Spinal cord (tissue), 10 donors: ENCODE measurements around the gene SLC7A9. TPM values are rescaled to one million over a fixed set of nuclear protein-coding genes. Genes with fewer than 3 reads are reported as not detected.
A peak's percentile ranks its signal among the peaks of the same experiment; 100 is the strongest.
"Not testable (repeated sequence)": the region's sequence is repeated elsewhere in the genome, so short reads cannot be mapped to it uniquely, and the experiment has no call there.

Source experiments
- DNase-seq, 6 donors: peaks; one replicate each; pipeline versions ENCODE4 v3.0.0 to v3.0.0-alpha.2; 2013 to 2015; ENCODE audit warnings: low spot score in 6 of 6, low read depth in 4 of 6
- H3K27ac ChIP-seq: one replicate; pipeline ENCODE4 v1.5.1; 2013; ENCODE audit warnings: low read depth, low read length, control low read depth
- H3K27me3 ChIP-seq: one replicate; pipeline ENCODE4 v1.6.1; 2013; ENCODE audit warnings: low read length; ENCODE audit not compliant: control insufficient read depth, insufficient read depth
- H3K36me3 ChIP-seq: one replicate; pipeline ENCODE4 v1.6.1; 2013; ENCODE audit warnings: low read length; ENCODE audit not compliant: control insufficient read depth, insufficient read depth
- H3K4me1 ChIP-seq: one replicate; pipeline ENCODE4 v1.6.1; 2013; ENCODE audit warnings: low read length; ENCODE audit not compliant: control insufficient read depth, insufficient read depth
- H3K4me3 ChIP-seq: one replicate; pipeline ENCODE4 v1.5.1; 2013; ENCODE audit warnings: low read depth, low read length, control low read depth
- H3K9me3 ChIP-seq: one replicate; pipeline ENCODE4 v1.6.1; 2013; ENCODE audit warnings: low read length; ENCODE audit not compliant: control insufficient read depth, insufficient read depth
- WGBS: methylation state at CpG from one replicate; pipeline ENCODE4 v1.1.5; 2013; ENCODE audit warnings: missing lambda C conversion rate; ENCODE audit not compliant: insufficient coverage; 5-methylcytosine and 5-hydroxymethylcytosine counted together
- polyA plus RNA-seq, 2 donors: library from polyadenylated mRNA; unstranded; fragments of 120-200 nt; gene quantifications; one replicate each; pipeline ENCODE4 v1.2.1, GENCODE V29; 2013; ENCODE audit not compliant: insufficient read length in 2 of 2
- total RNA-seq, 2 donors: library from RNA; depleted of rRNA in 1 of 2; stranded (reverse); fragments of 120-200 nt in 1 of 2; fragments of >200 nt in 1 of 2; gene quantifications; one replicate each; pipeline versions ENCODE4 v1.2.3 to v1.2.4, GENCODE V29; 2013 to 2014
- donor health status: healthy.

SLC7A9 gene
- total and polyA plus RNA-seq, 4 donors, result 0.50 to 3.4 (median 1.5) TPM

DNA sequence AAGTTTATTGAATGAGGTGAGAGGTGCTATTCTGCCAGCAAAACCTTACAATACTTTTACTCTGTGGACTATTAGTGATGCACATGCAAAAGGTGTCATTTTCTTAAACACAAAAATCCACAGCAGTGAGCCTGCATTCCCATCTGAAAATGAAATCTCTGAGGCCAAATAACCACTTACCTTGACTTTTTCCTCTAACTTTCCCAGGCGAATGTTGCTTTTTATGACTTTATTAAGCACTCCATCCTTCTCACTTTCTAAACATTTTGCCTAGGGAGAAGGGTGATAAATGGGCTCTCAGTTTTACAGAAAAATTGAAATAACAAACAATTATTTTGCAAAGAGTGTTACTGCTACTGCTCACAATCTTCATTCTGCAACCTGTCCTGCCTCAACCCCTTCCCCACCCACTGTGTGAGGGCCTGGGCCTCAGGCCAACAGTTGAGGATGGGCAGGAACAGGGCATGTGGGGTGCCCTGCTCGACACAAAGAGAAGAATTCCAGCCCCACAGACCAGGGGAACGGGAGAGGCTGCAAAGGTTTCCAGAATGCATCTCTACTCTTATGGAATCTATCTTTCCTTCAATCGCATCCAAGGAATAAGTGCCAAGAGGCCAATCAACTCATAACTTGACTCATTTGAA, 18.1 kb upstream of the SLC7A9 start:
- peaks cover 2% of the 10 kb centered on the region for H3K9me3 ChIP-seq
- H3K36me3 ChIP-seq, result peaks cover 32% of the 10 kb centered on the region
- WGBS, result 20% methylated on average over 2 of the region's 4 CpGs
- H3K27ac ChIP-seq, result no peak overlapping the region
- no peak overlapping the region for H3K4me3 ChIP-seq
- H3K27me3 ChIP-seq, result no peaks in the 10 kb centered on the region
- no peak for DNase-seq
- H3K4me1 ChIP-seq, result no peaks in the 10 kb centered on the region

DNA sequence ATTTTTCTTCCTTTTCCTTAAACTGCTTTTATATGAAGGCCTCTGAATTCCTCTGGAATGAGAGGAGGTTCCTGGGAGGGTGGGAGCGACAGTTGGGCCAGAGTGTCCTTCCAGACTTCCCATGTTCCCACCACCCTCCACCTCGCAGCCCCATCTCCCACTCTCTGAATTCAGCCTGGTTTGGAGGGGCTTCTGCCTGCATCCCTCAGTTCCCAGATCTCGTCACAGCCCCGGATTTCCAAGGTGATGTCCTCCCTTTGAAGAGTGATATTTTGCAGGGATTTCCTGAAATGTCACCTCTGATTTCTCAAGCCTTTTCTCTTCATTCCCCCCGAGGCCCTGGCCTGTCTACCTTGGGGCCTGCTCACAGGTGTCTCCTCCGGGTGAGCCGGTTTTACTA, 16.7 kb upstream of the SLC7A9 start:
- H3K4me1 ChIP-seq, result no peaks in the 10 kb centered on the region
- H3K27me3 ChIP-seq, result no peaks in the 10 kb centered on the region
- no peak overlapping the region for H3K27ac ChIP-seq
- DNase-seq, result no peak
- no peaks in the 10 kb centered on the region for H3K9me3 ChIP-seq
- H3K36me3 ChIP-seq, result peaks cover 39% of the 10 kb centered on the region
- no peak overlapping the region for H3K4me3 ChIP-seq
- WGBS, result 83% methylated on average over 5 of the region's 7 CpGs

DNA sequence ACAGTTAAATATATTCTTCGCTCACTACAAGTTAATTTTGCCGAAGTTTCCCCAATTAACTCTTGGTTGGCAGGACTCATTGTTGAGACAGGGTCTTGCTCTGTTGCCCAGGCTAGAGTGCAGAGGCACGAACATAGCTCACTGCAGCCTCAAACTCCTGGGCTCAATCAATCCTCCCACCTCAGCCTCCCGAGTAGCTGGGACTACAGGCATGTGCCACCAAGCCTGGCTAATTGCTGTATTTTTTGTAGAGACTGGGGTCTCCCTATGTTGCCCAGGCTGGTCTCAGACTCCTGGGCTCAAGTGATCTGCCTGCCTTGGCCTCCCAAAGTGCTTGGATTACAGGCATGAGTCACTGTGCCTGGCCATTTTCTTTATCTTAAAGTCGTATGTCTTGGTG, 15.7 kb upstream of the SLC7A9 start:
- WGBS, result 60% methylated on average over 1 of the region's 5 CpGs
- not testable (repeated sequence) for H3K4me1 ChIP-seq, H3K4me3 ChIP-seq, DNase-seq, H3K9me3 ChIP-seq, H3K27ac ChIP-seq, H3K27me3 ChIP-seq
- peaks cover 33% of the 10 kb centered on the region for H3K36me3 ChIP-seq

DNA sequence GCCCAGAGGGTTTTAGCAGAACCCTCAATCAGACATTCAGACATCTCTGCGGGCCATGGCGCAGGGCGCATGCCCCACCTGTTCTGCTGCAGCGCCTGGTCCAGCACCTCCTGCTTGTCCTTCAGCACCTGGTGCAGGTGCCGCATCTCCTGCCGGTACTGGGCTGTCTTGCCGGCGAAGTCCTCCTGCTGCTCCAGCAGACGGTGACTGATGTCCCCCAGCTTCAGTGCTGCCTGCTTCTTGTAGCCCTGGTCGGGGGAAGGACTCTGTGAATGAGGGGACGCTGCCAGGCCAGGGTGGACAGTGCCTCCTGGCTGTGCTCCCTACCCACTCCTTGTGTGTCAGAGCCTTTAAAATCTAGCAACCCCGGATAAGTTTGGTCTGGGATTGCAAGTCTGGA, 12.2 kb upstream of the SLC7A9 start:
- H3K36me3 ChIP-seq, result peaks cover 45% of the 10 kb centered on the region
- no peak overlapping the region for H3K27ac ChIP-seq
- WGBS, result 83% methylated on average over 11 of the region's 12 CpGs
- H3K4me1 ChIP-seq, result no peaks in the 10 kb centered on the region
- H3K27me3 ChIP-seq, result no peaks in the 10 kb centered on the region
- H3K9me3 ChIP-seq, result no peaks in the 10 kb centered on the region
- H3K4me3 ChIP-seq, result no peak overlapping the region
- DNase-seq, result no peak

DNA sequence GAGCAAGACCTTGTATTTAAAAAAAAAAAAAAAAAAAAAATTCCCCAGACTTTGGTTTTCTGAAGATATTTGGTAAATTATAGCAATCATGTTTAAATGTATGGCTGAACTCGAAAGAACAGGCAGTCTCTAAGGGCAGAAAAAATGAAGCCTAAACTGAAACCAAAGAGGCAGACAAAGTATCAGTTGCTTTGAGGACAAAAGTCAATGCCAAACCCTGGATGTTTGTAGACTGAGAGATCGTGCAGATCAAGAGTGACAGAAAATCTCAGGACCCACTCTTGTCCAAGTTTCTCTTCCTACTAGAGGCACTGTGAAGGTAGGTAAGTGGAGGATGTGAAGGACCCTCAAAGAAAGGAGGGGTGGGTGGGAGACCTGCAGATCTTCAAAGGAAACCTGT, 11.1 kb upstream of the SLC7A9 start:
- WGBS, result 89% methylated on average over 1 of the region's 2 CpGs
- no peak for DNase-seq
- H3K4me1 ChIP-seq, result no peaks in the 10 kb centered on the region

DNA sequence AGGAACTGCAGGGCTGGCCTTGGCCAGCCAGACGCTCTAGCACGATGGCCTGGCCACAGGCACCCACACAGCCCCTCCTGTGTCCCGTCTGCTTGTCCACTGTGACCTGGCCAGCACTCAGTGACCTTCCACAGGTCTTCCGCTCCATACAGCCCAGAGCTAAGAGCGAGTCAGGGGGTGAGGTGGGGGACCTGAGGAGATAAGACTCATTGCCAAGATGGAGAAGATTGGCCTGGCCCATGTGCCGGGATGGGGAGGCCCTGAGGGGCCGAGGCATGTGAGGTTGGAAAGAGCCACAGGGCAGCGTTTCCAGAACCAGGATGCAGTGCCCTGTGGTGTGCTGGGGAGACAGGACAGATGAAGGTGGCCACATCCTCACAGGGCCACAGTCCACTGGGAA, 10.2 kb upstream of the SLC7A9 start:
- H3K9me3 ChIP-seq, result no peaks in the 10 kb centered on the region
- no peaks in the 10 kb centered on the region for H3K4me1 ChIP-seq
- no peaks in the 10 kb centered on the region for H3K27me3 ChIP-seq
- peaks cover 49% of the 10 kb centered on the region for H3K36me3 ChIP-seq
- H3K4me3 ChIP-seq, result no peak overlapping the region
- WGBS, result over 99% methylated on average over 8 of the region's 8 CpGs
- no peak for DNase-seq
- H3K27ac ChIP-seq, result no peak overlapping the region

More for the DNA sequence above, 11.1 kb upstream of the SLC7A9 start:
- no peak overlapping the region for H3K4me3 ChIP-seq
- no peaks in the 10 kb centered on the region for H3K27me3 ChIP-seq
- no peaks in the 10 kb centered on the region for H3K9me3 ChIP-seq
- no peak overlapping the region for H3K27ac ChIP-seq
- peaks cover 47% of the 10 kb centered on the region for H3K36me3 ChIP-seq

DNA sequence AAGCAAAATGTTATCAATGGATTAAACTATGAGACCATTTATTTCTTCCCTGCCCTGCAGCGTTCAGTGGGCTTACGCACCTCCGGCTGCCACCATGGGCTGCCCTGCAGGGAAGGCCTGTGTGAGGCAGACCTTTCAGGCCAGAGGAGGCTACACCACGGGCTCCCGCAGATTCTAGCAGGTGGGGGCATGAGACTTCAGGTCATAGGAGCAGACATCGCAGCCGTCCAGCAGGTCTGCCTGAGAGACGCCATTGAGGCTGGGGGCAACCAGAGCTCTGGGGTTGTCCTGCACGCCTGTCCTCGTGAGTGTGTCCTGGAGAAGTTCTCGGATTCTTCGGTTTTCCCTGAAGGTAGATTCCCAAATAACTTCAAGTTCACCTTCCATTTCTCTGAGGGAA, 9.4 kb upstream of the SLC7A9 start:
- 95% methylated on average over 8 of the region's 12 CpGs for WGBS
- H3K27ac ChIP-seq, result no peak overlapping the region
- H3K27me3 ChIP-seq, result no peaks in the 10 kb centered on the region
- H3K4me1 ChIP-seq, result no peaks in the 10 kb centered on the region
- H3K9me3 ChIP-seq, result no peaks in the 10 kb centered on the region
- DNase-seq, result no peak
- H3K36me3 ChIP-seq, result peaks cover 52% of the 10 kb centered on the region
- no peak overlapping the region for H3K4me3 ChIP-seq

DNA sequence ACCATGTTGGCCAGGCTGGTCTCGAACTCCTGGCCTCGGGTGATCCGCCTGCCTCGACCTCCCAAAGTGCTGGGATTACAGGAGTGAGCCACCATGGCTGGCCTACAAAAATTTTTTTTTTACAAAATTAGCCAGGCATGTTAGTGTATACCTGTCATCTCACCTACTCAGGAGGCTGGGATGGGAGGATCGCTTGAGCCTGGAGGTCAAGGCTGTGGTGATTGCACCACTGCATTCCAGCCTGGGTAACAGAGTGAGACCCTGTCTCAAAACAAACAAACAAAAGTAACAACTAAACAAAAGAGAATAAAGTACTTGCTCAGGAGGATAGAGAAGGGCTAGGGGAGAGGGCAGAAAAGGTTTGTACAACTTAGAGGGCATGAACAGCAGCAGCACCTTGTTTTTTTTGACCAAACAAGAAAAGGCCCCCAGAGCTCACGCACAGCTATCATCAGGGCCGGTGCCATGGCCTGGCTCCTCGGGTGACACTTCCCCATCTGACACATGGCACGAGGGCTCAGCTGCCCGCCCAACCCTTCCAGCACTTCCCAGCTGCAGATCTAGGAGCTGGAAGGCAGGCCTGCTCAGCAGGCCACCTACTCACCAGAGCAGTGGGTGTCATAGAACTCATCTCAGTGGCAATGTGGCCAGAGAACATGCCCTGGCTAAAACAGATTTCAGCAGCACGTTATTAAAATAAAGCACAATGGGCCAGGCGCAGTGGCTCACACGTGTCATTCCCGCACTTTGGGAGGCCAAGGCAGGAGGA, 8.6 kb upstream of the SLC7A9 start:
- no peak for DNase-seq
- no peak overlapping the region for H3K27ac ChIP-seq
- H3K4me3 ChIP-seq, result no peak overlapping the region
- 99% methylated on average over 9 of the region's 14 CpGs for WGBS
- H3K4me1 ChIP-seq, result no peaks in the 10 kb centered on the region
- peaks cover 50% of the 10 kb centered on the region for H3K36me3 ChIP-seq
- no peaks in the 10 kb centered on the region for H3K9me3 ChIP-seq
- H3K27me3 ChIP-seq, result no peaks in the 10 kb centered on the region

DNA sequence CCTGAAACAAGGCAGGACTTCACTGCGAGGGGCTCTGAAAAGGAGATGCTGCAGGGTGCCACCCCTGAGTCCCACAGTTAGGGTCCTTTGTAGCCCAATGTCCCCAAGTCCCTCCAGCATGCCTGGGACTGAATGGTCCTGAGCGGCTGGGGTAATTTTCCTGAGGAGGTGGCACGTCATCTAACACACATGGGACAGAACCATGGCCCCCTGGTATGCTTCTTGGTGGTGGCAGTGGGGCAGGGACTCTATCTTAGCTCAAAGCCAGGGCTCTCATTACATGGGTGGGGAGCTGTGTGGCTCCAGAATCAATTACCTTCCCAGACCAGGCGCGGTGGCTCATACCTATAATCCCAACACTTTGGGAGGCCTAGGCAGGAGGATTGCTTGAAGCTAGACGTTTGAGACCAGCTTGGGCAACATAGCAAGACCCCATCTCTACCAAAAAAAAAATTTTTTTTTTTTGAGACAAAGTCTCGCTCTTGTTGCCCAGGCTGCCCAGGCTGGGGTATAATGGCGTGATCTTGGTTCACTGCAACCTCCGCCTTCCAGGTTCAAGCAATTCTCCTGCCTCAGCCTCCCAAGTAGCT, 7.9 kb upstream of the SLC7A9 start:
- DNase-seq, result no peak
- WGBS, result 97% methylated on average over 7 of the region's 9 CpGs
- no peaks in the 10 kb centered on the region for H3K9me3 ChIP-seq
- no peak overlapping the region for H3K27ac ChIP-seq
- no peak overlapping the region for H3K4me3 ChIP-seq
- no peaks in the 10 kb centered on the region for H3K4me1 ChIP-seq
- no peaks in the 10 kb centered on the region for H3K27me3 ChIP-seq
- peaks cover 50% of the 10 kb centered on the region for H3K36me3 ChIP-seq

DNA sequence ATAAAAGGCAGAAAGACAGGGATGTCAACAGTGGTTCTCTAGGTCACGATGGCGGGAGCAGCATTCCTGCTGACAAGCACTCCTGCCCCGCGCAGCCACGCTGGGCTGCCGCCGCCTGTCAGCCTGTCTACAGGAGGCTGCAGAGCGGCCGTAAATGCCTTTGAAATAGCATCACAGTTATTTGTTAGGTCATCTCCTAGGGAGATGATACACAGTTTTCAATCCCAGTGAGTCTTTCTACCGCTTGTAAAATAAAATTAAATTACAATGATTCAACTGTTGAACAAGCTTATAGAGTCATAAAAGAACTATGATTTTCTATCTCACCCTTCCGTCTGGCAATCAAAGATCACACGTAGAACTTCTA, 7.3 kb upstream of the SLC7A9 start:
- Histone ChIP-seq H3K36me3 (peaks cover 50% of the 10 kb centered on the region), H3K27me3 (no peaks in the 10 kb centered on the region), H3K9me3 (no peaks in the 10 kb centered on the region), H3K27ac (no peak overlapping the region), H3K4me1 (no peaks in the 10 kb centered on the region), H3K4me3 (no peak overlapping the region)
- DNase-seq, result peak in 3 of 6 donors; percentile 5 to 35 (median 11)
- 53% methylated on average over 10 of the region's 12 CpGs for WGBS
